ENCODE data around the gene MORN4.

MORN4 gene

GRCh38 chr10:97572214-97572989 is 60.9 kb downstream of the MORN4 start, which contains the start of gene ANKRD2:
Gene ANKRD2, plus strand, starts transcription at chr10:97572779. Its CDS starts 10 bp downstream, at chr10:97572789.
- peak; percentile 69 for DNase-seq

- no peak for DNase-seq
Observed at GRCh38 chr10:97571622-97572021, 61.7 kb downstream of the MORN4 start.

- no peak for DNase-seq
Observed at GRCh38 chr10:97570789-97571471, 62.4 kb downstream of the MORN4 start.

- DNase-seq, result no peak
Observed at GRCh38 chr10:97570146-97570788, 63.0 kb downstream of the MORN4 start.

GRCh38 chr10:97567891-97568290 is 65.4 kb downstream of the MORN4 start:
- no peak for DNase-seq

GRCh38 chr10:97566336-97566996 is 66.8 kb downstream of the MORN4 start:
- no peak for DNase-seq

- no peak for DNase-seq
Observed at GRCh38 chr10:97564776-97565175, 68.5 kb downstream of the MORN4 start.

All from HCEC 1CT (cell line).